Uterus (tissue), 4 donors: ENCODE results near the gene SPTB. TPM values are rescaled to one million over a fixed set of nuclear protein-coding genes. Genes with fewer than 3 reads are reported as not detected.

Experiments used
- DNase-seq, 2 donors: peaks; one replicate each; pipeline ENCODE4 v3.0.0-alpha.2; 2019 to 2020
- H3K27ac ChIP-seq, 2 donors: fragments of 200-600 bp; sonication (generic); 1 replicate in 1 of 2; 2 replicates in 1 of 2; pipeline ENCODE4 v1.5.1; 2016 to 2018
- H3K27me3 ChIP-seq, 2 donors: fragments of 200-600 bp; sonication (generic); one replicate each; pipeline ENCODE4 v1.5.1; 2018 to 2019; ENCODE audit warnings: control low read depth in 1 of 2
- H3K36me3 ChIP-seq, 2 donors: fragments of 200-600 bp; sonication (generic); one replicate each; pipeline ENCODE4 v1.5.1; 2019; ENCODE audit warnings: control low read depth in 1 of 2
- H3K4me1 ChIP-seq, 2 donors: fragments of 200-600 bp; sonication (generic); one replicate each; pipeline ENCODE4 v1.5.1; 2018 to 2019; ENCODE audit warnings: control low read depth in 1 of 2
- H3K4me3 ChIP-seq, 2 donors: fragments of 200-600 bp; sonication (generic); 1 replicate in 1 of 2; 2 replicates in 1 of 2; pipeline ENCODE4 v1.5.1; 2018 to 2019; ENCODE audit warnings: mild to moderate bottlenecking in 1 of 2
- H3K9me3 ChIP-seq, 2 donors: fragments of 200-600 bp; sonication (generic); one replicate each; pipeline ENCODE4 v1.5.1; 2019; ENCODE audit warnings: control low read depth in 1 of 2
- POLR2A ChIP-seq, 2 donors: fragments of 450-650 bp; IDR thresholded peaks; one replicate each; pipeline ENCODE4 v1.6.1; 2016; ENCODE audit warnings: antibody characterized with exemption in 2 of 2, mild to moderate bottlenecking in 1 of 2, moderate library complexity in 1 of 2
- intact Hi-C: fragments of 100-400 bp; cut with DNase I; formaldehyde crosslinking; loops from one replicate; pipeline ENCODE4 v1.15.1; 2023; ENCODE audit warnings: low total_unique reads
- total RNA-seq, 4 donors: library from RNA; depleted of rRNA in 3 of 4; stranded (reverse); fragments of >200 nt in 3 of 4; gene quantifications; one replicate each; pipeline versions ENCODE4 v1.1.0 to v1.2.4, GENCODE V29; 2014 to 2023
- TF ChIP-seq, protein P1 (sequence below), 4 experiments: fragments of 200-600 bp in 2 of 4; fragments of 450-650 bp in 2 of 4; sonication (generic) in 2 of 4; IDR thresholded peaks; one replicate each; pipeline ENCODE4 v1.5.1; 2016 to 2019; ENCODE audit warnings: antibody characterized with exemption in 4 of 4, mild to moderate bottlenecking in 2 of 4, moderate library complexity in 1 of 4
- donor health status: DM: yes; HTN: yes; CAD: no.

SPTB gene
- total RNA-seq, 4 donors from 2014 or later: 1.0 to 5.4 (median 4.6) TPM; not detected in 1

DNA sequence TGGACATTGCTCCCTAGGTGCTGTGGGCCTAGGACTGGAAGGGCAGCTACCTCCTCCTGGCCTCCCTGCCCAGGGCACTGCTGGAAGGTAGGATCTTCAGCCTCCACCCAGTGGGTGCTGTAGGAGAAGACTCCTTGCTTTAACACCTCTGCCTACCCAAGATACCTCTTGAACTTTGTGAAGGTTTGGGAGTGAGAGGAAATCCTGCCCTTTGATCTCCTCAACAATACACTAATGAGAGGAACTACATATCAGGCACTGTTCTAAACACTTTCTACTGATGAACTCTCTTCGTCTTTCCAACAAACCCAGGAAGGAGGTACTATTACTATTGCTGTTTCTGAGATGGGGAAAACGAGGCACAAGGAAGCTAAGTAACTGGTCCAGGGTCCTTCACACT is 108.5 kb downstream of the SPTB start:
- no peak overlapping the region for H3K4me3 ChIP-seq
- no peak for TF ChIP-seq POLR2A (IDR thresholded peaks at IDR 0.05)
- TF ChIP-seq, protein P1, sequence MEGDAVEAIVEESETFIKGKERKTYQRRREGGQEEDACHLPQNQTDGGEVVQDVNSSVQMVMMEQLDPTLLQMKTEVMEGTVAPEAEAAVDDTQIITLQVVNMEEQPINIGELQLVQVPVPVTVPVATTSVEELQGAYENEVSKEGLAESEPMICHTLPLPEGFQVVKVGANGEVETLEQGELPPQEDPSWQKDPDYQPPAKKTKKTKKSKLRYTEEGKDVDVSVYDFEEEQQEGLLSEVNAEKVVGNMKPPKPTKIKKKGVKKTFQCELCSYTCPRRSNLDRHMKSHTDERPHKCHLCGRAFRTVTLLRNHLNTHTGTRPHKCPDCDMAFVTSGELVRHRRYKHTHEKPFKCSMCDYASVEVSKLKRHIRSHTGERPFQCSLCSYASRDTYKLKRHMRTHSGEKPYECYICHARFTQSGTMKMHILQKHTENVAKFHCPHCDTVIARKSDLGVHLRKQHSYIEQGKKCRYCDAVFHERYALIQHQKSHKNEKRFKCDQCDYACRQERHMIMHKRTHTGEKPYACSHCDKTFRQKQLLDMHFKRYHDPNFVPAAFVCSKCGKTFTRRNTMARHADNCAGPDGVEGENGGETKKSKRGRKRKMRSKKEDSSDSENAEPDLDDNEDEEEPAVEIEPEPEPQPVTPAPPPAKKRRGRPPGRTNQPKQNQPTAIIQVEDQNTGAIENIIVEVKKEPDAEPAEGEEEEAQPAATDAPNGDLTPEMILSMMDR (IDR thresholded peaks at IDR 0.05): no peak
- H3K27ac ChIP-seq: no peak overlapping the region
- no peak for DNase-seq
- no peaks in the 10 kb centered on the region for H3K9me3 ChIP-seq
- no peaks in the 10 kb centered on the region for H3K4me1 ChIP-seq
- no peaks in the 10 kb centered on the region for H3K36me3 ChIP-seq
- H3K27me3 ChIP-seq: no peaks in the 10 kb centered on the region
- intact Hi-C loops: no loop called here

DNA sequence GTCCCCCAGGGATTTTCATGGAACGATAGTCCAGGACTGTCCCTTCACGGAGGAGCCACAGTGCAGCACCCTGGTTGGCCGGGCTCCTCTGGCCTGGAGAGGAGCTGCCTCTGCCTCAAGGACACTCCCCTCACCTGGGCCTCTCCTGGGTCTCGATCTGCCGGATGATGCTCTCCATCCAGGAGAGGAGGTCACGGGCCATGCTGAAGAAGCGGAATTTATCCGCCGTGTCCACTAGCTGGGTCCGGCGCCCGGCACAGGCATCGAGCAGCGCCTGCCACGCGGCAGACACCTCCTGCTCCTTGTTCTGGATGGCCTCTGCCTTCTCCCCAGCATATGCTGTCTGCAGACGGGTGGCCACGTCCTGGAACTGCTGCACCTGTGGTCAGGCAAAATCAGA is 109.0 kb downstream of the SPTB start:
- H3K4me1 ChIP-seq: no peaks in the 10 kb centered on the region
- no peak for DNase-seq
- TF ChIP-seq, protein P1 (IDR thresholded peaks at IDR 0.05): no peak
- no peak for TF ChIP-seq POLR2A (IDR thresholded peaks at IDR 0.05)
- H3K36me3 ChIP-seq: no peaks in the 10 kb centered on the region
- no peak overlapping the region for H3K27ac ChIP-seq
- intact Hi-C loops: no loop called here
- H3K27me3 ChIP-seq: no peaks in the 10 kb centered on the region
- H3K4me3 ChIP-seq: no peak overlapping the region
- no peaks in the 10 kb centered on the region for H3K9me3 ChIP-seq

DNA sequence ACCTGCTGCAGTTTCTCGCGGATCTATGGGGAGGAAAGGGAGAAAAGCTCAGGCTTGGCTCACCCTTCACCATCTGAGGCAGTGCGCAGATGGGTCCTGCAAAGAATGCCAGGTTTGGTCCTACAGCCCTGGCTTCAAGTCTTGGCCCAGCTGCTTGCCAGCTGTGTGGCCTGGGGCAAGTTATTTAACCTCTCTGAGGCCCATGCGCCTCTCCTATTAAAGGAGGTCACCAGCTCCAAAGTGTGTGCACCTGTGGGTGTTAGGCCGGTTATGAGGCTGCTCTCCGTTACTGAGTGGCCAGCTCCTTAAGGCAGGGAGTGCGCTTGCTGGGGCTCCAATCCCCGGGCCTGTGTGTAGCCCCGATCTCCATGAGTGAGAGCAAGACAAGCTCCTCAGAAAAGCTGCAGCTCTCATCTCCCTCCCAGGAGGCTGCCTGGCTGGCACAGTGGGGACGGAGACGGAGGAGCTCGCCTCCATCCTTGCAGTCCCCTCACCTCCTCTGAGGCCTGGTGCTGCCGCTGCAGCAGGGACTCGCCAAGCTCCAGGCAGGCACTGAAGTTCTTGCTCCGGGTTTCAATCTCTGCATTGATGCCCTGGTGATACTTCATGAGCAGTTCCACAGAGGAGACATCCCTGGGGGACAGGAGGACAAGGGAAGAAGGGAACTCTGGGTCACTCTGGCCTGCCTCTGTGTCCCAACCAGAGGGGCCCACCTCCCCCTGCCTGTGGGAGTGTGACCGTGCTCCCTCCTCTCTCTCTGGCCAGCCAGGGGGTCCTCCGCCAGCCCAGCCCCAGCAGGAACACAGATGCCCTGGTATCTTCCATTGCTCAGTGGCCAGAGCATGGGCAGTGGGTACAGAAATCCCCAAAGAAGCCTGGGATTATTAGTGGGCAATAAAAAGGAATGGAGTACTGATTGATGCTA is 110.3 kb downstream of the SPTB start:
- Histone ChIP-seq H3K4me1 (no peaks in the 10 kb centered on the region), H3K36me3 (no peaks in the 10 kb centered on the region), H3K27ac (no peak overlapping the region), H3K9me3 (no peaks in the 10 kb centered on the region), H3K27me3 (no peaks in the 10 kb centered on the region), H3K4me3 (no peak overlapping the region)
- DNase-seq: no peak
- TF ChIP-seq, protein P1 (IDR thresholded peaks at IDR 0.05): no peak
- no peak for TF ChIP-seq POLR2A (IDR thresholded peaks at IDR 0.05)
- intact Hi-C loops: no loop called here

- H3K27ac ChIP-seq: no peak overlapping the region
- intact Hi-C loops: no loop called here
- H3K36me3 ChIP-seq: no peaks in the 10 kb centered on the region
- TF ChIP-seq POLR2A (IDR thresholded peaks at IDR 0.05): no peak
- TF ChIP-seq, protein P1 (IDR thresholded peaks at IDR 0.05): no peak
- H3K9me3 ChIP-seq: no peaks in the 10 kb centered on the region
- H3K4me1 ChIP-seq: no peaks in the 10 kb centered on the region
- DNase-seq: no peak
- no peaks in the 10 kb centered on the region for H3K27me3 ChIP-seq
- H3K4me3 ChIP-seq: no peak overlapping the region
Measured at GRCh38 chr14:64768401-64769095, 111.2 kb downstream of the SPTB start.
